ENCODE results near the gene PCDHGC5. TPM values are rescaled to one million over a fixed set of nuclear protein-coding genes. Genes with fewer than 3 reads are reported as not detected.

PCDHGC5 gene
- total and polyA plus RNA-seq, 2 donors (not counting 3 experiments of a cell fraction or from before 2014, with no cell fraction given), result 0.21 to 1.2 TPM

DNA sequence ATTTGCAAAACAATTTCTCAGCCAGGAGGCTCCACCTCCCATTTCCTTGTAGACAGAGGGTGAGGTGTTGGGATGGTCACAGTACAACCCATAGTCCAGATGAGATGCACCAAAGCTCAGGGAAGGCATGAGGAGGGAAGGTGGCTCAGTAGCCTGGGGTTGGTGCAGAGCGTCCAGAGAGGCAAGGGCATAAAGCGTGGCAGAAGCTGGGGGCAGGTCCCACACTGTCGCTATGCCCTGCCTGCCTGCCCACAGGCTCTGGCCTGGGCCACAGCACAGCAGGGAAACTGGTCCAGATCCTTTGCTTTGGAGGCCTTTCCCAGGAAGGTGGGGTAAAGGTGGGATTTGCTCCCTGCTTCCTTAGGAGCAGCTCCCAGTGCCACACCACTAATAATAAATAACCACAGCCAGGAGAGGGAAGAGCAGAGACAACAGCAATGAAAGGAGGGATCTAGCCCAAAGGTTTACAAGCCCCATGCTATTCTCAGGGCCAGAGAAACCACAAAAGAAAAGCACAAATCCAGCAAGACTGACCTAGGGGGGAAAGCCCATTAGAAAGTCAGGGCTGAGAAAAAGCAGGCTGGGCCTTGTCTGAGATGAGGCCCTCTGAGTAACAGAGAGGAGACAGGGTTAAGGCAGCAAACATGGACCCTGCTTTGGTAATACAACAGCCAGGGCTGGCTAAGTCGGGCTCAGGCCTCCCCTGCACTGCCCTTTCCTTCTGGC, 27.2 kb downstream of the PCDHGC5 start:
- Histone ChIP-seq H3K9ac (replicated peaks; ENCODE audit: extremely low read depth, insufficient read depth, low read length) (no peak overlapping the region), H3K79me2 (ENCODE audit: control insufficient read depth, insufficient read depth, low read length) (no peaks in the 10 kb centered on the region), H3K4me2 (ENCODE audit: insufficient read depth, low read length) (no peak overlapping the region), H3K36me3 (ENCODE audit: control insufficient read depth in 2 of 2, extremely low read depth in 1 of 2, insufficient read depth in 2 of 2, low read length in 2 of 2) (peaks cover 2 to 11% of the 10 kb centered on the region in 2 experiments), H3K27ac (ENCODE audit: insufficient read depth, low read depth, low read length) (no peak overlapping the region), H3K9me1 (replicated peaks; ENCODE audit: control insufficient read depth, extremely low read depth, insufficient read depth, low read length) (no peaks in the 10 kb centered on the region), H3K27me3 (ENCODE audit: control insufficient read depth in 2 of 2, insufficient read depth in 2 of 2, low read length in 2 of 2) (no peaks in the 10 kb centered on the region), H2AFZ (ENCODE audit: low read depth, low read length) (no peak overlapping the region), H3K9me3 (replicated peaks; ENCODE audit: control insufficient read depth, insufficient read depth, low read length) (no peaks in the 10 kb centered on the region), H3K4me1 (ENCODE audit: control insufficient read depth, extremely low read depth, insufficient read depth, low read length) (peaks cover 26% of the 10 kb centered on the region), H4K20me1 (replicated peaks; ENCODE audit: control insufficient read depth, extremely low read depth, insufficient read depth, low read length) (no peaks in the 10 kb centered on the region), H3K4me3 (replicated peaks in 1 of 3; ENCODE audit: insufficient read depth in 1 of 3, low read depth in 1 of 3, low read length in 3 of 3) (no peak overlapping the region)
- dilution Hi-C loops (cut with MboI; ENCODE audit: extremely low pct_ligation_motif_present, low sequenced_read_pairs) (no loop called here), intact Hi-C loops (cut with micrococcal nuclease) (no loop called here)
- CTCF ChIA-PET, result interaction anchor here (0.6 to 9.8 kb wide), 9 partner anchors 8 to 1335 kb away, joined by 3 to 158 read pairs (median 12); partner anchors contain the start of genes PCDHGA10, PCDHGA11, PCDHGA12 and PCDHGC3
- no peak for DNase-seq (ENCODE audit: low read depth, low spot score)
- no TSS peak for BruUV-seq (replicated peaks)
- FAIRE-seq, result no peak
- POLR2A ChIA-PET, result no interaction called here
- TF ChIP-seq GATA2 (IDR thresholded peaks at IDR 0.05; ENCODE audit: insufficient read depth, insufficient read length, low read depth, low read length) (no peak), POLR2AphosphoS5 (IDR thresholded peaks at IDR 0.05; ENCODE audit: insufficient read depth, low read depth, low read length) (no peak), POLR2A (IDR thresholded peaks at IDR 0.05; ENCODE audit: low read depth, low read length) (no peak), JUN (IDR thresholded peaks at IDR 0.05; ENCODE audit: borderline replicate concordance, insufficient read depth, insufficient read length, low read depth) (no peak), EZH2 (IDR thresholded peaks at IDR 0.05; ENCODE audit: borderline replicate concordance, low read depth, low read length, severe bottlenecking) (no peak), CTCF (IDR thresholded peaks at IDR 0.05; ENCODE audit: extremely low read depth in 1 of 2, insufficient read depth in 1 of 2, low read depth in 1 of 2, low read length in 2 of 2) (no peak), FOS (IDR thresholded peaks at IDR 0.05; ENCODE audit: borderline replicate concordance, insufficient read depth, low read length) (no peak), MYC (IDR thresholded peaks at IDR 0.05; ENCODE audit: low read depth, low read length) (no peak)
- TF ChIP-seq, protein P1, sequence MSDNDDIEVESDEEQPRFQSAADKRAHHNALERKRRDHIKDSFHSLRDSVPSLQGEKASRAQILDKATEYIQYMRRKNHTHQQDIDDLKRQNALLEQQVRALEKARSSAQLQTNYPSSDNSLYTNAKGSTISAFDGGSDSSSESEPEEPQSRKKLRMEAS (IDR thresholded peaks at IDR 0.05; ENCODE audit: insufficient read depth, insufficient read length), result no peak
